ENCODE data around the gene TGFBI.

The TGFBI gene

GRCh38 chr5:136025900-136026299, 2.9 kb upstream of the TGFBI start:
- no peak for DNase-seq (ENCODE audit: low read depth in 1 of 2, low spot score in 1 of 2)

GRCh38 chr5:136026636-136027035, 2.2 kb upstream of the TGFBI start:
- no peak for DNase-seq (ENCODE audit: low read depth in 1 of 2, low spot score in 1 of 2)

- no peak for DNase-seq (ENCODE audit: low read depth in 1 of 2, low spot score in 1 of 2)
These were observed 1.5 kb upstream of the TGFBI start for GRCh38 chr5:136027311-136027710.

DNA sequence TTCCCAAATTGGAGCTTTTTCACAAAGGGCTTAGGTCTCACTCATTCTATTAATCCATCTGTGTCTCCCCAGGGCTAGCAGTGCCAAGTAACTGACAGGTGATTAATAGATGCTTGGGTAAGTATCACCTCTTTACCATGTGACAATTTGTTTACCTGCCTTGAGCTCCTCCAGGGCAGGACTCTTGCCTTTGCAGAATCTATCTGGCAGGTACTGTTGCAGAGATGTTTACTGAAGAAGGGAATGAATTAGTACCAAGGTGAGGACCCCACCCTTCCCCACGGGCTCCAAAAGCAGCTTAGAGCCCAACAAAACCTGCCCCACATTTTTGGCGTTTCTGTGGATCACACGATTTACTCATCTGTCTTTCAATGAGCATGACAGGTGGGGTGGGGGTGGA, 698 bp upstream of the TGFBI start:
- no peak for DNase-seq (ENCODE audit: low read depth in 1 of 2, low spot score in 1 of 2)

GRCh38 chr5:136030252-136030651, 1.5 kb downstream of the TGFBI start:
- no peak for DNase-seq (ENCODE audit: low read depth in 1 of 2, low spot score in 1 of 2)

DNA sequence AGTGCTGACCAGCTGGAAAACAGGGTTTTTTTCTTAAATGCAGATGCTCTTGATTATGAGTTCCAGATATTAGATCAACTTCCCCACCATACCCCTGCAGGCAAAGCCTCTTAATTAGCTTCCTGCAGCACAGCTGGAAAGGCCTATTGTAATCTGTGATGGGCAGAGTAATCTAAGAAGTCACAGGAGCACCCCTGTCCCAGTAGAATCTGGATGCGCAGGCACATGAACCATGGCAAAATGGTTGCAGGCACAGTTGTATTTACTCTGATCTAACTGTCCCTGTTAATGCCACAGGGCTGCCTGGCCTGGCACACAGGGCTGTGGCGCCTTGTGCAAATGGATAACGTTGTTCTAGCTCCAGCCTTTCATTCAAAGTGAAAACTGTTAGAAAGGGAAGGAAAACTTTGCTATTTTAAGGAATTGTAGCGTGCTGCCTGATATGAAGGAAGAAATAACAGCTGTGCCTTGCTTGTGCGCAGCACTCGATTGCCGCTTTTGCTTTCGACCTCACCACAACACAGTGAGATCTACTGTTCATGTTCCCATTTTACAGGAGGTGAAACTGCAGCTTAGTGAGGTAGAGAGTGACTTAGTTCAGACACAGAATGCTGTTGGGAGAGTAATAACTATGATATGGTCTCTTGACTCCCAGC, 2.3 kb downstream of the TGFBI start:
- no peak for DNase-seq (ENCODE audit: low read depth in 1 of 2, low spot score in 1 of 2)

DNA sequence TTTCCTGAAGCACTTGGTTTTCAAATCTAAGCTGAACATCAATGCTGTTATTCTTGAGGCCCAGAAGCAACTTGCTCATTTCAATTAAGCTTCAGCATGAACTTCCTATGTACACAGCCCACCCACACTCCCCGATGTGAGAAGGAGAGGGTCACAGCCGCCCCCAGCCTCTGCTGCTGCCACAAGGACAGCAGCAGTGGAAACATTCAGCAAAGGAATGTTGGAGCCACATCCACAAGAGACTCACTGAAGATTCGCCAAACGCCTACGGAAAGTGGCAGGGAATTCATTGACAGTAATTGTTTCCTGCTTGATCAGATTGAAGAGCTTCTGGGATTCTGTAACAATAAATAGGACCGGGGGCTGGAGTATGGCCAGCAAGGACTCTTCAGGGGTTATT, 2.9 kb downstream of the TGFBI start:
- no peak for DNase-seq (ENCODE audit: low read depth in 1 of 2, low spot score in 1 of 2)

- DNase-seq (ENCODE audit: low read depth in 1 of 2, low spot score in 1 of 2) = no peak
These were observed 3.8 kb downstream of the TGFBI start for GRCh38 chr5:136032564-136032963.

DNA sequence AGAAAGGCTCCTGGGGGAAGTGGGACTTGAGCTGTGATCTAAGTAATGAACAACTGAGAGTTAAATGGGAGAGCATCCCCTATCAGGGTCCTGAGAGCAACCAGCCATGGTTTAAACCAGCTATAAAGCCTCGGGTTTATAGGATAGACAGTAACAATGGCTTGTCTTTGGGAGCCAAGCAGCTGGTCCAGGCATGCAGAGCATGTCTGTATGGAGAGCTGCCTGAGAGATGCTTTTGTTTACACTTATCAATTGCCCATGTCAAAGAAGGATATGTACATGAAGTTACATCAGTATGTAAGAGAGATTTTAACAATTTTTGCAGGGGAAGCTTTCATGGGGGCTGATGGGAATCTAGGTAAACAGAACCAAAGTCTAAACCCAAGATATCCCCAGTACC, 4.4 kb downstream of the TGFBI start:
- DNase-seq (ENCODE audit: low read depth in 1 of 2, low spot score in 1 of 2) = no peak

DNA sequence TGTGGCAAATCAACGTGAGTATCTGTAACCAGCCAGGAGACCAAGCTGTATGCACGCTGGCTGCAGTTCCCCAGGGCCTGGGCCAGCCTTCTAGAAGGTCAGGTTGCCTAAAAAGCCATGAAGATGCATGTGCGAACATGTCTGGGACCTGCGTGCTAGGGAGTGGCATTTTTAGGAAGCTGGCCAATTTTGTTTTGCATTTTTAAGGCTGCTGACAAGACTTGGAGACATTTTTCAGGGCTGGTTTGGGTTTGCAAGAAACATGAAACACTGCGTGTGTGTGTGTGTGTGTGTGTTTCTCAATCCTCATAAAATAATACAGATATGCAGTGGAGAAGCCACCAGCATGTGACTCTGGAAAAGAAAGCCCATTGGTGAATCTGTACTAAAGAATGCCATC, 5.1 kb downstream of the TGFBI start:
- no peak for DNase-seq (ENCODE audit: low read depth in 1 of 2, low spot score in 1 of 2)

- DNase-seq (ENCODE audit: low read depth in 1 of 2, low spot score in 1 of 2) = no peak
These were observed 5.7 kb downstream of the TGFBI start for GRCh38 chr5:136034492-136034891.

DNA sequence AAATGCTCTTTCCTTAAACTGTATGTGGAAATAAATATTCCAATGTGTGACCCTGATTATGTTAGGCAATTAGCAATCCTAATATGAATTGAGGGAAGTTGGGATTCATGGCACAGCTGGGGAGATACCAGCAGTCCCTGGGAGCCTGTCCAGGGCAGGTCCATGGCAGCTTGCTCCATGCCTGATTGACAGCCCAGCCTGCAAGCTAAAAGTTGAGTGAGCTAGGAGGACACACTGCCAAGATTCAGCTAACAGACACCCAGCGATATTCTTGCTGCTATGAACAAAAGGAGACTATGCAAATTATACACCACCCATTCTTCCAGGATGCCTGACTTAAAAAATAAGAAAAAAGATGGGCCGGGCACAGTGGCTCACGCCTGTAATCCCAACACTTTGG, 6.2 kb downstream of the TGFBI start:
- DNase-seq (ENCODE audit: low read depth in 1 of 2, low spot score in 1 of 2) = no peak

DNA sequence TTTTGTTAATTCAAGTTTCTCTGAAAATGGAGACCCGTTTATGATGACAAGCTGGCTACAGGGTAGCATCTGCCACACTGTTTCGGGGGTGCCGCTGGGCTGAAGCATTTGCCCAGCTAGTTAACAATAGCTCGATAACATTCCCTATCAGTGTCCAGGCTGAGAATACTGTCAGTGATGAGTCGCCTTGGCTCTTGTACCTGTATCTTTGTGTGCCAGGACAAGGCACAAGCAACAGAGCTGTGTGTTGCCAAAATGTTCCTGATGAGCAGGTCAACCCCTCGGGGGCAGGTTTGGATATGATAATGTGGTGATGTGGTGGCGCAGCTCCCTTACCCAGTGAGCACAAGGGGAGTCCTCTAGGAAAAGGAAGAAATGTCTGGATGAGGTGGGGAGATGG, 7.0 kb downstream of the TGFBI start:
- DNase-seq (ENCODE audit: low read depth in 1 of 2, low spot score in 1 of 2) = no peak

DNA sequence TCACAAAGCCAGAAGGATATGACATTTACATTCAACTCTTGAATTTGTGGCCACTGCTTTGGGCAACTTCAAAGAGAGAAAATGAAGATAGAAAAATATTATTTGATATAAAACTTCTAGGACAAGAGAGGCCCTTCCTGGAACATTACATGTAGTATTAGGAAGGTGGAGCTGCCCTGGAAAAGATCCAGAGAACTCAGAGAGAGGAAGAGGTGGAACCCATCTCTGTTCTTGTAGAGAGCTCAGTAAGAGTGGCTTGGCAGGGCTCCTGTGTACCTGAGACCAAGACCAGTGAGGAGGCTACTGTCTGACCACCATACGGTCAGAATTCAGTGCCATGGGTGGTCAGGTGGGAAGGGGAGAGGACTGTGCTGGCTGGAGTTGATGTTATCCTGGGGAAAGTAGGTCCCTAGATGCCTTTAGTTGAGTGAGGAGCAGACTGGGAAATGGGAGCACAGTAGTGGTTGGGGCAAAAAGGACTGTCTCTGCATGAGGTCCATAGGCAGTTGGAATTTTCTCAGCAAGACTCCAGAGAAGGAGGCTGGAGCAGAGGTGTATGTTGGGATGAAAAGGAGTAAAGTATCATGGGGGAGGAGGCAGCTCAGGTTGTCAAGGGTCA, 7.6 kb downstream of the TGFBI start:
- no peak for DNase-seq (ENCODE audit: low read depth in 1 of 2, low spot score in 1 of 2)

GRCh38 chr5:136037001-136037705, 8.4 kb downstream of the TGFBI start:
- peak in 1 of 2 donors; percentile 18 for DNase-seq (ENCODE audit: low read depth in 1 of 2, low spot score in 1 of 2)

DNA sequence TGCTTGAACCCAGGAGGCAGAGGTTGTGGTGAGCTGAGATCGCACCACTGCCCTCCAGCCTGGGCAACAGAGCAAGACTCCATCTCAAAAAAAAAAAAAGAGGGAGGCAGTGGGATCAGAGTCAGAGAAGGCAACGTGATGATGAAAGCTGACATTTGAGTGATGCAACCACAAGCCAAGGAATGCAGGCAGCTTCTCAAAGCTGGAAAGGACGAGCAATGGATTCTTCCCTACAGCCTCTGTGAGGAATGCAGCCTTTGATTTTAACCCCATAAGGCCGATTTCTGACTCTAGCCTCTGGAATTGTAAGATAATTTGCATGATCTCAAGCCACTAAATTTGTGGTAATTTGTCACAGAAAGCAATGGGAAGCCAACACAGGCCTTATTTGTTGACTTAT, 9.8 kb downstream of the TGFBI start:
- no peak for DNase-seq (ENCODE audit: low read depth in 1 of 2, low spot score in 1 of 2)

- DNase-seq (ENCODE audit: low read depth in 1 of 2, low spot score in 1 of 2) = no peak
These were observed 10.4 kb downstream of the TGFBI start for GRCh38 chr5:136039202-136039601.

DNA sequence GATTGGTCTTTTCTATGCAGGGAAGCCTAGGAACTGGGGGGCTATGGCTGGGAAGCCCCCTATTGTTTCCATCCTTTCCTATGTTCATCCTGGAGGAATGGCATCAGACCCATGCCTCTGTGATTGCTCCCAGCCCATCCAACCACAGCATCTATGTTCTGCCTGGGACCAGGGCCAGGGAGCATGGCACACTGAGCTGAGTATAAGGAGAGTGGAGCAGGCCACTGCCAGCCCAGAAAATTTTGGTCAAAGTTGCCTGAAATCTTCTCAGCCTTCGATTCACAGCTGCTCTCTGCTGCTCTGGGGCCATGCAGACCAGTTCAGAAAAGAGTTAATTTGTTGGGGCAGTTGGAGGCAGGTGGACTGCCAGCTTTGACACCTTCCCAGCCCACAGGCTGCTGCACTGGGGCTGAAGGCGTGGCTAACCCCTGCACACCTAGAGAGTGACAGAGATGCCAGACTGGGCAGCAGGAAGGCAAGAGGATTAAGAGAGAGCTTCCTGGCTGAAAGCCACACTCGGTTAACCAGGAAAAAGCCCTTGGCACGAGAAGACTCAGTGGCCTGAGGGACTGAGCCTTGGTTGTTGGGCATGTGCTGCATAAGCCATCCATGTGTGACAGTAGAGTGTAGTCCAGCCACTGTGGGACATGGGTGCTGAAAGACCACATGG, 12.1 kb downstream of the TGFBI start:
- DNase-seq (ENCODE audit: low read depth in 1 of 2, low spot score in 1 of 2) = no peak

- no peak for DNase-seq (ENCODE audit: low read depth in 1 of 2, low spot score in 1 of 2)
These were observed 13.4 kb downstream of the TGFBI start for GRCh38 chr5:136042156-136042555.

GRCh38 chr5:136042665-136043121, 13.9 kb downstream of the TGFBI start:
- no peak for DNase-seq (ENCODE audit: low read depth in 1 of 2, low spot score in 1 of 2)

- no peak for DNase-seq (ENCODE audit: low read depth in 1 of 2, low spot score in 1 of 2)
These were observed 14.8 kb downstream of the TGFBI start for GRCh38 chr5:136043551-136043950.
